Peyer's patch (tissue), 4 donors: ENCODE measurements around the gene COL23A1.

Experiments used
- CTCF ChIP-seq, 6 experiments: fragments of 450-650 bp in 4 of 6; fragments of 200-600 bp in 2 of 6; sonication (generic) in 1 of 6; IDR thresholded peaks; one replicate each; pipeline ENCODE4 v1.5.1; 2017 to 2019; ENCODE audit warnings: antibody characterized with exemption in 6 of 6, mild to moderate bottlenecking in 3 of 6, moderate library complexity in 1 of 6
- POLR2A ChIP-seq, 2 donors: fragments of 450-650 bp; IDR thresholded peaks; one replicate each; pipeline ENCODE4 v1.5.1; 2017; ENCODE audit warnings: antibody characterized with exemption in 2 of 2, mild to moderate bottlenecking in 2 of 2, moderate library complexity in 2 of 2

- no peak for TF ChIP-seq CTCF (IDR thresholded peaks at IDR 0.05)
- no peak for TF ChIP-seq POLR2A (IDR thresholded peaks at IDR 0.05)
Measured at GRCh38 chr5:178199581-178200434, 390.4 kb downstream of the COL23A1 start.
